Measurements from ENCODE around the gene PRRG3.

Gene PRRG3

DNA sequence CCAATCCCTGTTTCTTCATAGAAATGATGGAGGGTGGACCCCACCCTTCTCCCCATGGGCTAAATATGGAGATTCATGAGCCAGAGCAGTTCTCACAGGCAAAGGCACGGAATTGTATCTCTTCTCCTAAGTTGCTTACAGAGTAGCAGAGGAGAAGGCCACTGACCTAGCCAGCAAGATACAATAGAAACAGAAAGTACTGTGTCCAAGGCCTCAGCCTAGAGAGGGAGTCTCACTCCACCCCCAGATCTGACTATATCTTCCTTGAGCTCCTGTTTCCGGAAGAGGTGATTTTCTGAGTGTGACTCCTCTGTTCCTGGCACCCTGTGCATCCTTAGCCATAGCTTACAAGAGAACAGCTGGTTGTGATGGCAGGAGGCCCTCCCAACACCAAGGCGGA, 20.5 kb downstream of the PRRG3 start, which contains the start of gene FATE1:
Gene FATE1, plus strand, starts transcription at position 284 of the 400 bp plus-strand sequence. Its CDS starts 85 bp downstream, at position 369.
- no peak for DNase-seq (ENCODE audit: low spot score)
- no peaks in the 10 kb centered on the region for H3K4me1 Mint-ChIP-seq (ENCODE audit: low read depth)
- H3K27me3 Mint-ChIP-seq (ENCODE audit: low read depth): no peaks in the 10 kb centered on the region
- H3K9me3 Mint-ChIP-seq: no peaks in the 10 kb centered on the region
- H3K36me3 Mint-ChIP-seq (ENCODE audit: low read depth): no peaks in the 10 kb centered on the region
- H3K4me3 Mint-ChIP-seq: no peak within 1 kb of the TSS
- no peak within 1 kb of the TSS for H3K27ac Mint-ChIP-seq

- no peaks in the 10 kb centered on the region for H3K9me3 Mint-ChIP-seq
- no peak overlapping the region for H3K27ac Mint-ChIP-seq
- H3K27me3 Mint-ChIP-seq (ENCODE audit: low read depth): no peaks in the 10 kb centered on the region
- no peak for DNase-seq (ENCODE audit: low spot score)
- no peaks in the 10 kb centered on the region for H3K36me3 Mint-ChIP-seq (ENCODE audit: low read depth)
- H3K4me1 Mint-ChIP-seq (ENCODE audit: low read depth): no peaks in the 10 kb centered on the region
- no peak overlapping the region for H3K4me3 Mint-ChIP-seq
Measured at GRCh38 chrX:151722241-151722846, 27.1 kb downstream of the PRRG3 start.

- no peaks in the 10 kb centered on the region for H3K27me3 Mint-ChIP-seq (ENCODE audit: low read depth)
- H3K27ac Mint-ChIP-seq: no peak overlapping the region
- no peaks in the 10 kb centered on the region for H3K36me3 Mint-ChIP-seq (ENCODE audit: low read depth)
- no peaks in the 10 kb centered on the region for H3K9me3 Mint-ChIP-seq
- H3K4me3 Mint-ChIP-seq: no peak overlapping the region
- H3K4me1 Mint-ChIP-seq (ENCODE audit: low read depth): no peaks in the 10 kb centered on the region
- no peak for DNase-seq (ENCODE audit: low spot score)
Measured at GRCh38 chrX:151723156-151723760, 28.0 kb downstream of the PRRG3 start.

GRCh38 chrX:151724563-151725337, 29.5 kb downstream of the PRRG3 start:
- Mint-ChIP-seq H3K4me1 (ENCODE audit: low read depth) (no peaks in the 10 kb centered on the region), H3K36me3 (ENCODE audit: low read depth) (no peaks in the 10 kb centered on the region), H3K4me3 (no peak overlapping the region), H3K27me3 (ENCODE audit: low read depth) (no peaks in the 10 kb centered on the region), H3K27ac (no peak overlapping the region), H3K9me3 (no peaks in the 10 kb centered on the region)
- no peak for DNase-seq (ENCODE audit: low spot score)

GRCh38 chrX:151725338-151725614, 30.0 kb downstream of the PRRG3 start:
- H3K4me1 Mint-ChIP-seq (ENCODE audit: low read depth): no peaks in the 10 kb centered on the region
- no peak overlapping the region for H3K4me3 Mint-ChIP-seq
- H3K27ac Mint-ChIP-seq: no peak overlapping the region
- no peak for DNase-seq (ENCODE audit: low spot score)
- no peaks in the 10 kb centered on the region for H3K36me3 Mint-ChIP-seq (ENCODE audit: low read depth)
- no peaks in the 10 kb centered on the region for H3K9me3 Mint-ChIP-seq
- no peaks in the 10 kb centered on the region for H3K27me3 Mint-ChIP-seq (ENCODE audit: low read depth)

GRCh38 chrX:151726751-151727150, 31.5 kb downstream of the PRRG3 start:
- DNase-seq (ENCODE audit: low spot score): no peak
- Mint-ChIP-seq H3K4me1 (ENCODE audit: low read depth) (no peaks in the 10 kb centered on the region), H3K27me3 (ENCODE audit: low read depth) (no peaks in the 10 kb centered on the region), H3K4me3 (no peak overlapping the region), H3K36me3 (ENCODE audit: low read depth) (no peaks in the 10 kb centered on the region), H3K27ac (no peak overlapping the region), H3K9me3 (no peaks in the 10 kb centered on the region)

GRCh38 chrX:151727346-151727745, 32.1 kb downstream of the PRRG3 start:
- Mint-ChIP-seq H3K27ac (no peak overlapping the region), H3K36me3 (ENCODE audit: low read depth) (no peaks in the 10 kb centered on the region), H3K4me3 (no peak overlapping the region), H3K9me3 (no peaks in the 10 kb centered on the region), H3K4me1 (ENCODE audit: low read depth) (no peaks in the 10 kb centered on the region), H3K27me3 (ENCODE audit: low read depth) (no peaks in the 10 kb centered on the region)
- no peak for DNase-seq (ENCODE audit: low spot score)

DNA sequence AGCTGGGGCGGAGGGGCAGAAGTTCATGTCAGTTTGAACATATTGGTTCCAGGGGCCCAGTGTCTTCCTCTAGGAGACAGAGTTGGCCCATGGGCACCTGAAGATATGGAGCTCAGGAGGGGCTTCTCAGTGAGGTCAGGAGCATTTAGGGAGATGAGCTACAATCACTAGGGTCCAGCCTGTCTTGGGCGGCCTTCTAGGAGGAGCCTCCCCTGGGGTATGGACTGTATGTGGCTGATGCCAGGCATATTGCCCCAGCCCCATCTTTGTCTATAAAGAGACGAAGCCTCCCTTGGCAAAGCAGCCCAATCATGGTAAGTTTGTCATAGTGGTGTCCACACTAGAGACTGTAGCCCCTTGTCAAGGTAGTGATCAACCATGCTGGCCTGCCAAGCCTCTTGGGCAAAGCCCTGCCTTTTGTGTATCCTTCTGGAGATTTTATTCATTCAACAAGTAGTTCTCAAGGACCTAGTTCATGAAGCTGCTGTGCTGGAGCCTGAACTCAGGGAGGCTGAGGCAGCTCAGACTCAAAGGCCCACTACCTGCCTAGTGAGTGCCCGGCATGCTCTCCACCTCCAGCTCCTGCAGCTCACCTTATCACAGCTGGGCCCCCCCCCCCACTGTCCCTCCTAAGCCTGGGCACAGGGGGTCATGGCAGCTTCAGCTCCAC, 33.9 kb downstream of the PRRG3 start:
- Mint-ChIP-seq H3K27me3 (ENCODE audit: low read depth) (no peaks in the 10 kb centered on the region), H3K27ac (no peak overlapping the region), H3K4me1 (ENCODE audit: low read depth) (no peaks in the 10 kb centered on the region), H3K36me3 (ENCODE audit: low read depth) (no peaks in the 10 kb centered on the region), H3K4me3 (no peak overlapping the region), H3K9me3 (no peaks in the 10 kb centered on the region)
- no peak for DNase-seq (ENCODE audit: low spot score)

- H3K4me1 Mint-ChIP-seq (ENCODE audit: low read depth): no peaks in the 10 kb centered on the region
- no peak within 1 kb of the TSS for H3K27ac Mint-ChIP-seq
- H3K4me3 Mint-ChIP-seq: no peak within 1 kb of the TSS
- peaks cover 2% of the 10 kb centered on the region for H3K27me3 Mint-ChIP-seq (ENCODE audit: low read depth)
- DNase-seq (ENCODE audit: low spot score): no peak
- H3K9me3 Mint-ChIP-seq: no peaks in the 10 kb centered on the region
- no peaks in the 10 kb centered on the region for H3K36me3 Mint-ChIP-seq (ENCODE audit: low read depth)
Measured at GRCh38 chrX:151734446-151734845, 39.2 kb downstream of the PRRG3 start, which contains the start of gene CNGA2. Gene CNGA2, plus strand, starts transcription at chrX:151734746. Its CDS starts 3,738 bp downstream, at chrX:151738484.

DNA sequence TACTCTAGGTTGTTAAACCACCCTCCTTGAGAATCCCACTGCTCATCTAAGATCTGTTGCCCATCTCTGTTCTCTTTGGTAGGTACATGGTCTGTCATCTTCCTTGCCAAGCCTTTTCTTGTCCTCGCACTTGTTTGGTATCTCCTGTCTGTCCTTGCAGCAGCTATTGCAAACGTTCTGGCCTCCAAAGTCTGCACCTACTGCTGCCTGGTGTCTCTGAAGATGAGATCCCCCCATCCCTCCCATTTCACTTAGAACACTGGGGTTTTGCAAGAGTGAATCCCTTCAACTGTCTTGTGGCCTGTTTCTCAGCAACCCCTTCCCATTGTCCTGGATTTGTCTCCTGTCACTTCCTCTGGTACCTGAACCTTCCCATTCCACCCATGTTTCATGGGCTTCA, 40.0 kb downstream of the PRRG3 start:
- Mint-ChIP-seq H3K4me3 (no peak overlapping the region), H3K27me3 (ENCODE audit: low read depth) (peaks cover 2% of the 10 kb centered on the region), H3K9me3 (no peaks in the 10 kb centered on the region), H3K36me3 (ENCODE audit: low read depth) (no peaks in the 10 kb centered on the region), H3K27ac (no peak overlapping the region), H3K4me1 (ENCODE audit: low read depth) (no peaks in the 10 kb centered on the region)
- DNase-seq (ENCODE audit: low spot score): no peak

DNA sequence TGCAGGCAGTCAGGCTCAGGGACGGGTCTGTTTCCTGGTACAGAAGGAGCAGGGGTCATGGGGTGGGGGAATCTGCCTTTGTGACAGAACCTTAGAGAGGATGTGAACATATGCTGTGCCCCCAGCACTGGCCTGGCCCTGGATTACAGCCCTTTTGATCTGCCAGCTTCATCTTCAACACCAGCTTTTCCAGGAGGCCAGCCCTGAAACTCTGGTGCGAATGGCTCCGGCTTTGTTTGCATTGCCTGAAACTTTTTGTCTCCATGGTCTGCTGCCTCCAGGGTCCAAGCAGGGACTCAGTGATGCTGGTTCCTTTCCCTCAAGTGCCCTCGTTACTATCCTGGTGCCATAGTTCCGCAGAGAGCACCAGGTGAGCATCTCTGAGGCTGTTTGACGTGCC, 41.4 kb downstream of the PRRG3 start:
- Mint-ChIP-seq H3K4me1 (ENCODE audit: low read depth) (no peaks in the 10 kb centered on the region), H3K4me3 (no peak overlapping the region), H3K9me3 (no peaks in the 10 kb centered on the region), H3K36me3 (ENCODE audit: low read depth) (no peaks in the 10 kb centered on the region), H3K27me3 (ENCODE audit: low read depth) (peaks cover 2% of the 10 kb centered on the region), H3K27ac (no peak overlapping the region)
- no peak for DNase-seq (ENCODE audit: low spot score)

DNA sequence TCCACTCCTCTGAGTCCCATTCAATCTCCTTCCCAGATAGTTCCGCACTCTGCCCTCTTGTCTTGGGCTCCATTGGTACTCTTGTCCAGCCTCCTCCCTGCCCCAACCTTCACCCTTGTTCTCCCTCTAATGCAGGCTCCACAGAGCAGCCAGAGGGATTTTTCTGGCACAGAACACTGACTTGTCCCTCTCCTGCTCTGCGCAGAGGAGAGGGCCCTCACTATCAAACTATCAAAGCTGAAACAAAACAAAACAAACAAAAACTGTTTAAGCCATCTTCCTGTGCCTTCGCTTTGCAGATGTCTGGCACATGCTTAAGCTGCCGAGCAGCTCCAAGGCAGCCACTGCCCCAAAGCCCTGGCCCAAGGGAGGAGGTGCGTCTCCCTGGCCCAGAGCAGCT, 42.2 kb downstream of the PRRG3 start:
- no peaks in the 10 kb centered on the region for H3K36me3 Mint-ChIP-seq (ENCODE audit: low read depth)
- H3K4me3 Mint-ChIP-seq: no peak overlapping the region
- no peak overlapping the region for H3K27ac Mint-ChIP-seq
- H3K9me3 Mint-ChIP-seq: no peaks in the 10 kb centered on the region
- H3K27me3 Mint-ChIP-seq (ENCODE audit: low read depth): peaks cover 2% of the 10 kb centered on the region
- H3K4me1 Mint-ChIP-seq (ENCODE audit: low read depth): no peaks in the 10 kb centered on the region
- DNase-seq (ENCODE audit: low spot score): no peak

- peaks cover 2% of the 10 kb centered on the region for H3K27me3 Mint-ChIP-seq (ENCODE audit: low read depth)
- H3K4me1 Mint-ChIP-seq (ENCODE audit: low read depth): no peaks in the 10 kb centered on the region
- H3K36me3 Mint-ChIP-seq (ENCODE audit: low read depth): no peaks in the 10 kb centered on the region
- H3K9me3 Mint-ChIP-seq: no peaks in the 10 kb centered on the region
- H3K27ac Mint-ChIP-seq: no peak overlapping the region
- no peak overlapping the region for H3K4me3 Mint-ChIP-seq
- DNase-seq (ENCODE audit: low spot score): no peak
Measured at GRCh38 chrX:151738751-151739150, 43.5 kb downstream of the PRRG3 start.

- no peaks in the 10 kb centered on the region for H3K27me3 Mint-ChIP-seq (ENCODE audit: low read depth)
- no peak for DNase-seq (ENCODE audit: low spot score)
- H3K4me3 Mint-ChIP-seq: no peak overlapping the region
- H3K9me3 Mint-ChIP-seq: no peaks in the 10 kb centered on the region
- H3K4me1 Mint-ChIP-seq (ENCODE audit: low read depth): no peaks in the 10 kb centered on the region
- H3K36me3 Mint-ChIP-seq (ENCODE audit: low read depth): no peaks in the 10 kb centered on the region
- H3K27ac Mint-ChIP-seq: no peak overlapping the region
Measured at GRCh38 chrX:151741606-151742005, 46.3 kb downstream of the PRRG3 start.
